GM12878 (cell line): ENCODE measurements around the gene MAP3K21. TPM values are rescaled to one million over a fixed set of nuclear protein-coding genes. Genes with fewer than 3 reads are reported as not detected.

Experiments
- ATAC-seq: fragments of 200-7000 bp; cut with Tn5 transposase; 3 replicates; pipeline ENCODE4 v1.9.1; 2020; ENCODE audit warnings: mild to moderate bottlenecking, moderate library complexity
- BruUV-seq: library from RNA; stranded (reverse); fragments of 400-500 nt; replicated peaks from 2 replicates; lab custom pipeline; 2021; lab: Mats Ljungman, UMichigan
- CTCF ChIA-PET: fragments of 300-600 bp; sonication (Branson Sonifier 250); formaldehyde crosslinking; extraction: SDS; loops from one replicate; lab custom pipeline; 2021; ENCODE audit warnings: inconsistent platforms; lab: Yijun Ruan, JAX
- POLR2A ChIA-PET: fragments of 350-600 bp; formaldehyde crosslinking; extraction: SDS; loops from one replicate; lab custom pipeline; 2021; ENCODE audit warnings: inconsistent platforms; lab: Charles Lee
- RAD21 ChIA-PET: fragments of 300-600 bp; sonication (Branson Sonifier 250); formaldehyde crosslinking; loops from one replicate; lab custom pipeline; 2023; ENCODE audit warnings: antibody characterized with exemption; ENCODE audit not compliant: unreplicated experiment; lab: Charles Lee
- SMC1A ChIA-PET: fragments of 300-600 bp; sonication (Branson Sonifier 250); formaldehyde crosslinking; loops from one replicate; lab custom pipeline; 2023; ENCODE audit not compliant: unreplicated experiment, uncharacterized antibody; lab: Charles Lee
- DNase-seq: peaks from one replicate; pipeline ENCODE4 v3.0.0-alpha.2; 2011; ENCODE audit warnings: low read depth, low spot score
- FAIRE-seq: peaks from 3 replicates; lab custom pipeline; 2011; peaks lifted over from hg19 to GRCh38; lab: Jason Lieb, UNC
- H2AFZ ChIP-seq: 2 replicates; pipeline ENCODE4 v1.6.0; 2011; ENCODE audit warnings: low read depth, low read length, control low read depth; ENCODE audit not compliant: control insufficient read depth
- H3K27ac ChIP-seq: 2 replicates; pipeline ENCODE4 v1.5.1; 2011; ENCODE audit warnings: control low read depth; ENCODE audit not compliant: control insufficient read depth, insufficient read depth
- H3K27me3 ChIP-seq, 2 experiments: replicated peaks in 1 of 2; 2 replicates each; pipeline versions ENCODE4 v1.6.0 to v1.6.1; 2011; ENCODE audit warnings: low read length in 1 of 2; ENCODE audit not compliant: control insufficient read depth in 2 of 2, insufficient read depth in 2 of 2
- H3K36me3 ChIP-seq, 2 experiments: 2 replicates each; pipeline ENCODE4 v1.5.1; 2011; ENCODE audit warnings: low read length in 1 of 2; ENCODE audit not compliant: control insufficient read depth in 2 of 2, insufficient read depth in 2 of 2
- H3K4me1 ChIP-seq: 2 replicates; pipeline ENCODE4 v1.6.1; 2011; ENCODE audit warnings: mild to moderate bottlenecking, low read length, moderate library complexity, mixed read lengths; ENCODE audit not compliant: control insufficient read depth, insufficient read depth
- H3K4me2 ChIP-seq: 2 replicates; pipeline ENCODE4 v1.6.0; 2011; ENCODE audit warnings: control low read depth; ENCODE audit not compliant: control insufficient read depth, insufficient read depth
- H3K4me3 ChIP-seq: fragments of 200-600 bp; sonication (generic); 2 replicates; pipeline ENCODE4 v1.5.1; 2016
- H3K79me2 ChIP-seq: 2 replicates; pipeline ENCODE4 v1.6.0; 2011; ENCODE audit warnings: low read length; ENCODE audit not compliant: control insufficient read depth, insufficient read depth
- H3K9ac ChIP-seq: 2 replicates; pipeline ENCODE4 v1.8.0; 2011; ENCODE audit warnings: low read length, control low read depth, mixed read lengths; ENCODE audit not compliant: control insufficient read depth, insufficient read depth
- H3K9me3 ChIP-seq: replicated peaks from 3 replicates; pipeline ENCODE4 v1.5.1; 2011; ENCODE audit warnings: mild to moderate bottlenecking, low read length; ENCODE audit not compliant: control insufficient read depth, insufficient read depth
- H4K20me1 ChIP-seq: 2 replicates; pipeline ENCODE4 v1.6.0; 2011; ENCODE audit not compliant: control insufficient read depth, insufficient read depth
- E2F8 ChIP-seq: fragments of 450-650 bp; IDR thresholded peaks from 2 replicates; pipeline ENCODE4 v1.6.1; 2018; ENCODE audit warnings: mild to moderate bottlenecking, low read depth, moderate library complexity; ENCODE audit not compliant: partially characterized antibody
- JUNB ChIP-seq: IDR thresholded peaks from 2 replicates; pipeline ENCODE4 v1.6.1; 2016; ENCODE audit warnings: antibody characterized with exemption, mild to moderate bottlenecking
- POLR2A ChIP-seq: IDR thresholded peaks from 2 replicates; pipeline ENCODE4 v1.6.1; 2011; ENCODE audit warnings: low read depth, mild to moderate bottlenecking, low read length
- RAD21 ChIP-seq: IDR thresholded peaks from 2 replicates; pipeline ENCODE4 v1.6.1; 2011; ENCODE audit warnings: mild to moderate bottlenecking, low read depth, low read length, moderate library complexity; ENCODE audit not compliant: insufficient read depth
- SMC3 ChIP-seq: IDR thresholded peaks from 2 replicates; pipeline ENCODE4 v1.6.1; 2011; ENCODE audit warnings: low read length, improper control_type of control experiment, borderline replicate concordance
- SRF ChIP-seq, 2 experiments: IDR thresholded peaks; 2 replicates each; pipeline ENCODE4 v1.6.1; 2011; ENCODE audit warnings: low read depth in 2 of 2, low read length in 2 of 2, mild to moderate bottlenecking in 1 of 2, moderate library complexity in 1 of 2
- STAT3 ChIP-seq: IDR thresholded peaks from 2 replicates; pipeline ENCODE4 v1.6.1; 2011; ENCODE audit warnings: low read depth, low read length, improper control_type of control experiment
- YY1 ChIP-seq: IDR thresholded peaks from 2 replicates; pipeline ENCODE4 v1.6.1; 2011; ENCODE audit warnings: low read depth, mild to moderate bottlenecking, low read length
- WGBS: methylation state at CpG from one replicate; pipeline ENCODE4 v1.1.6; 2016; ENCODE audit warnings: low lambda C conversion rate; ENCODE audit not compliant: insufficient replicate concordance, insufficient coverage; ENCODE audit errors: missing lambda C conversion rate; 5-methylcytosine and 5-hydroxymethylcytosine counted together
- in situ Hi-C: fragments of 300-500 bp; cut with MboI; formaldehyde crosslinking; loops from 9 replicates; pipeline ENCODE4 v1.14.3; 2018; ENCODE audit warnings: mixed read lengths
- intact Hi-C: fragments of 100-400 bp; cut with micrococcal nuclease; formaldehyde crosslinking; loops from one replicate; pipeline ENCODE4 v1.14.2; 2022; ENCODE audit not compliant: unreplicated experiment
- polyA plus RNA-seq, 11 experiments: library from polyadenylated mRNA; depleted of rRNA in 4 of 11; unstranded in 6 of 11; stranded (reverse) in 5 of 11; fragments of >200 nt; fragmentation: Nextera tagmentation in 4 of 11; fragmentation: Illumina TruSeq in 1 of 11; extraction: Ambion mirVana in 4 of 11; extraction: Trizol in 1 of 11; gene quantifications; 1 replicate in 1 of 11; 2 replicates in 10 of 11; pipeline versions ENCODE4 v1.2.1 to v1.2.3, GENCODE V29; 2011 to 2016; ENCODE audit warnings: inconsistent platforms in 2 of 11, missing spikeins in 2 of 11, low read depth in 1 of 11
- total RNA-seq, 4 experiments: library from RNA; depleted of rRNA in 3 of 4; stranded (reverse); fragments of >200 nt in 3 of 4; fragmentation: Illumina TruSeq in 1 of 4; extraction: Trizol in 1 of 4; gene quantifications; 2 replicates each; pipeline versions ENCODE4 v1.2.1 to v1.2.3, GENCODE V29; 2013 to 2021
- TF ChIP-seq, protein P1 (sequence below), 3 experiments: IDR thresholded peaks in 2 of 3; conservative IDR thresholded peaks in 1 of 3; 2 replicates each; pipeline ENCODE4 v1.5.1; 2011; ENCODE audit warnings: low read depth in 3 of 3, low read length in 3 of 3, mild to moderate bottlenecking in 3 of 3, control low read depth in 2 of 3, moderate library complexity in 2 of 3, inconsistent platforms in 1 of 3, mixed read lengths in 1 of 3; ENCODE audit not compliant: control insufficient read depth in 2 of 3, insufficient read depth in 1 of 3; ENCODE audit errors: extremely low read depth in 1 of 3

Gene MAP3K21
- total and polyA plus RNA-seq, 10 of the 15 experiments (the other 5 are each of a cell fraction or from before 2014, with no cell fraction given), result 0.02 to 0.21 (median 0.09) TPM; not detected in 1

DNA sequence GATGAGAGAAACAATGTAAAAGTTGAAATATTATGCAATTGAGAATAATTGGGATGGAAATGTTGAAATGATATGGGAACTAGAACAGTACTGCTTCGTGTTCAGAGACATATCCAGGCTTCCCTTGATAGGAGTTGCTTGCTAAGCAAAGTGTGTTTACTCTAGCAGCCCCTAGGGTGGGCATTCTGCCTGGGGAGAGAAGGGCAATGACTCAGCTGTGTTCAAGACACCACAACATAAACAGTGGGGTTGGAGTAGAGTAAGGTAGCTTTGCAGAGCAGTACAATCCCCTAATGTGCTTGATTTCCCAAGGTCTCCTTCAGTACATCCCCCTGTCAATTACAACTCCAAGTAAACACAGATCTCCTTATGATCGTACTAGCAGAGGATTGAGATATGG, 27.2 kb upstream of the MAP3K21 start (continued):
- TF ChIP-seq POLR2A (no peak), YY1 (no peak), SRF (IDR thresholded peaks at IDR 0.05; ENCODE audit: low read depth in 2 of 2, low read length in 2 of 2) (no peak), STAT3 (no peak), JUNB (no peak)
- TF ChIP-seq, all 136 proteins: peak for 0

DNA sequence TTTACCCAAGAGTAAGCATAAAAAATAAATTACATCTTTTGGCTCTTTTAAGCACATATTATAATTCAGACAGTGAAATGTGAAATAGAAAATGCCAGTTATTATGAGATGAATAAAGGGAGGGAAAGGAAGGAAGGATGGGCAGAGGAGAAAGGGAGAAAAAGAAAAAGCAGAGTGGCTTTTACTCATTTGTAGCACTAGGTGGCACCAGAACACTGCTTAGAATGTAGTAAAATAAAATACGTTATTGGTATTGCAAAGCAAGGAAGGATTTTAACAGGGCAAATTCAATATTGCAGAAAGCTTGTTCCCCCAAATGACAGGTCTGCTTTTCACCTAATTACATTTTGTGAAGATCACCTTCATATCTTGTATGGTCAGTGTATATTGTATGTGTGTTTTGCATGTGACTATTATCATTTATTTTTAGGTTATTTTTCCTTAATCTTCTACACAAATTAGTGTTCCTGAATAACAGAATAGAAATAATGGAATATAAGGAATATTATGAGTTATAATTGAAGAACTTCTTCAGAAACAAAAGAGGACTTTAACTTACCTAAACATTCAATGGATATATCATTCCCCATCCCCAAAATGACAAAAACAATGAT, 22.9 kb upstream of the MAP3K21 start:
- Histone ChIP-seq H3K79me2 (no peaks in the 10 kb centered on the region), H3K27ac (no peak overlapping the region), H3K36me3 (no peaks in the 10 kb centered on the region), H3K9me3 (no peaks in the 10 kb centered on the region), H3K4me2 (no peak overlapping the region), H3K9ac (no peak overlapping the region), H3K4me3 (no peak overlapping the region), H4K20me1 (no peaks in the 10 kb centered on the region), H3K27me3 (no peaks in the 10 kb centered on the region; a peak in 1 of 4 replicates), H2AFZ (no peak overlapping the region), H3K4me1 (no peaks in the 10 kb centered on the region)
- DNase-seq (no peak), FAIRE-seq (peak; percentile 73), ATAC-seq (peak; percentile 49; the same call in 2 of the 3 replicates)
- ChIA-PET SMC1A (interaction anchor here (0.6 to 3.4 kb wide), 5 partner anchors 11 to 442 kb away, joined by 3 to 12 read pairs (median 3); no protein-coding TSS in a partner anchor), RAD21 (interaction anchor here (1.0 kb wide), 1 partner anchor 60 kb away, joined by 3 read pairs; no protein-coding TSS in a partner anchor), CTCF (interaction anchor here (0.7 to 2.8 kb wide), 17 partner anchors 10 to 1005 kb away, joined by 3 to 14 read pairs (median 3); no protein-coding TSS in a partner anchor), POLR2A (no interaction called here)
- TF ChIP-seq, protein P1, sequence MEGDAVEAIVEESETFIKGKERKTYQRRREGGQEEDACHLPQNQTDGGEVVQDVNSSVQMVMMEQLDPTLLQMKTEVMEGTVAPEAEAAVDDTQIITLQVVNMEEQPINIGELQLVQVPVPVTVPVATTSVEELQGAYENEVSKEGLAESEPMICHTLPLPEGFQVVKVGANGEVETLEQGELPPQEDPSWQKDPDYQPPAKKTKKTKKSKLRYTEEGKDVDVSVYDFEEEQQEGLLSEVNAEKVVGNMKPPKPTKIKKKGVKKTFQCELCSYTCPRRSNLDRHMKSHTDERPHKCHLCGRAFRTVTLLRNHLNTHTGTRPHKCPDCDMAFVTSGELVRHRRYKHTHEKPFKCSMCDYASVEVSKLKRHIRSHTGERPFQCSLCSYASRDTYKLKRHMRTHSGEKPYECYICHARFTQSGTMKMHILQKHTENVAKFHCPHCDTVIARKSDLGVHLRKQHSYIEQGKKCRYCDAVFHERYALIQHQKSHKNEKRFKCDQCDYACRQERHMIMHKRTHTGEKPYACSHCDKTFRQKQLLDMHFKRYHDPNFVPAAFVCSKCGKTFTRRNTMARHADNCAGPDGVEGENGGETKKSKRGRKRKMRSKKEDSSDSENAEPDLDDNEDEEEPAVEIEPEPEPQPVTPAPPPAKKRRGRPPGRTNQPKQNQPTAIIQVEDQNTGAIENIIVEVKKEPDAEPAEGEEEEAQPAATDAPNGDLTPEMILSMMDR (IDR thresholded peaks at IDR 0.05 in 2 of 3, conservative IDR thresholded peaks at IDR 0.05 in 1 of 3; ENCODE audit: control insufficient read depth in 2 of 3, extremely low read depth in 1 of 3, insufficient read depth in 1 of 3, low read depth in 3 of 3, low read length in 3 of 3), result peak; percentile 58 to 69 (median 69)
- TF ChIP-seq E2F8 (no peak), SMC3 (peak; percentile 53; the same call in 1 of the 2 replicates), RAD21 (peak; percentile 73)
- no TSS peak for BruUV-seq
- in situ Hi-C loops (no loop called here), intact Hi-C loops (loop anchor here (5.0 kb wide), 1 partner anchor 763 kb away; no protein-coding TSS in a partner anchor)
- 0% methylated on average over 1 of the region's 1 CpG for WGBS
